DOHH2 (cell line): ENCODE results near the gene PHACTR1.

Experiments
- EZH2phosphoT487 ChIP-seq: fragments of 200-600 bp; sonication (generic); IDR thresholded peaks from 2 replicates; pipeline ENCODE4 v1.6.1; 2017; ENCODE audit warnings: borderline replicate concordance, mild to moderate bottlenecking, antibody characterized with exemption, low read length, moderate library complexity, mixed read lengths
- TF ChIP-seq, protein P1 (sequence below): fragments of 200-600 bp; sonication (generic); IDR thresholded peaks from one replicate; pipeline ENCODE4 v1.5.1; 2014; ENCODE audit warnings: antibody characterized with exemption, mild to moderate bottlenecking, low read depth, low read length; ENCODE audit not compliant: poor library complexity, severe bottlenecking

DNA sequence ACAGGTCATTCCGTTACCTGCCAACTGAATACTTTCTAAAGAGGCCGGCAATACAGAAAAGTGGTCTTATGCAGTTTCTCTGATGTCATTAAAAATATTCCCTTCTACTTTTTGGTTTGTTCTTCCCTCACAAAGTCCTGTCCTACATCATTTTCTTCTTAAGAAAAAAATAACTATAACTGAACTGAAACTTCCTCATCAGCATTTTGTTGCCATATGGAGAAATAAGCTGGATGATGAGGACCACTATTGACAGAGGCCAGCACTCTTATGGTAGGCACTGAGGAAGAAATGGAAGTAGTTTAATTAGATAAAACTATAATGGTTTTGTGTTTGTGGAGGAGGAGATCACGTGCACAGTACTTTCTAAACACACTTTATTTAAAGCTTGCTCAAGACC, 274.9 kb downstream of the PHACTR1 start:
- TF ChIP-seq, protein P1, sequence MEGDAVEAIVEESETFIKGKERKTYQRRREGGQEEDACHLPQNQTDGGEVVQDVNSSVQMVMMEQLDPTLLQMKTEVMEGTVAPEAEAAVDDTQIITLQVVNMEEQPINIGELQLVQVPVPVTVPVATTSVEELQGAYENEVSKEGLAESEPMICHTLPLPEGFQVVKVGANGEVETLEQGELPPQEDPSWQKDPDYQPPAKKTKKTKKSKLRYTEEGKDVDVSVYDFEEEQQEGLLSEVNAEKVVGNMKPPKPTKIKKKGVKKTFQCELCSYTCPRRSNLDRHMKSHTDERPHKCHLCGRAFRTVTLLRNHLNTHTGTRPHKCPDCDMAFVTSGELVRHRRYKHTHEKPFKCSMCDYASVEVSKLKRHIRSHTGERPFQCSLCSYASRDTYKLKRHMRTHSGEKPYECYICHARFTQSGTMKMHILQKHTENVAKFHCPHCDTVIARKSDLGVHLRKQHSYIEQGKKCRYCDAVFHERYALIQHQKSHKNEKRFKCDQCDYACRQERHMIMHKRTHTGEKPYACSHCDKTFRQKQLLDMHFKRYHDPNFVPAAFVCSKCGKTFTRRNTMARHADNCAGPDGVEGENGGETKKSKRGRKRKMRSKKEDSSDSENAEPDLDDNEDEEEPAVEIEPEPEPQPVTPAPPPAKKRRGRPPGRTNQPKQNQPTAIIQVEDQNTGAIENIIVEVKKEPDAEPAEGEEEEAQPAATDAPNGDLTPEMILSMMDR: no peak
- no peak for TF ChIP-seq EZH2phosphoT487
